ENCODE data around the gene POSTN.

Gene POSTN, protein sequence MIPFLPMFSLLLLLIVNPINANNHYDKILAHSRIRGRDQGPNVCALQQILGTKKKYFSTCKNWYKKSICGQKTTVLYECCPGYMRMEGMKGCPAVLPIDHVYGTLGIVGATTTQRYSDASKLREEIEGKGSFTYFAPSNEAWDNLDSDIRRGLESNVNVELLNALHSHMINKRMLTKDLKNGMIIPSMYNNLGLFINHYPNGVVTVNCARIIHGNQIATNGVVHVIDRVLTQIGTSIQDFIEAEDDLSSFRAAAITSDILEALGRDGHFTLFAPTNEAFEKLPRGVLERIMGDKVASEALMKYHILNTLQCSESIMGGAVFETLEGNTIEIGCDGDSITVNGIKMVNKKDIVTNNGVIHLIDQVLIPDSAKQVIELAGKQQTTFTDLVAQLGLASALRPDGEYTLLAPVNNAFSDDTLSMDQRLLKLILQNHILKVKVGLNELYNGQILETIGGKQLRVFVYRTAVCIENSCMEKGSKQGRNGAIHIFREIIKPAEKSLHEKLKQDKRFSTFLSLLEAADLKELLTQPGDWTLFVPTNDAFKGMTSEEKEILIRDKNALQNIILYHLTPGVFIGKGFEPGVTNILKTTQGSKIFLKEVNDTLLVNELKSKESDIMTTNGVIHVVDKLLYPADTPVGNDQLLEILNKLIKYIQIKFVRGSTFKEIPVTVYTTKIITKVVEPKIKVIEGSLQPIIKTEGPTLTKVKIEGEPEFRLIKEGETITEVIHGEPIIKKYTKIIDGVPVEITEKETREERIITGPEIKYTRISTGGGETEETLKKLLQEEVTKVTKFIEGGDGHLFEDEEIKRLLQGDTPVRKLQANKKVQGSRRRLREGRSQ

GRCh38 chr13:37598597-37598996 lies at the start of gene POSTN:
Gene POSTN, minus strand, starts transcription at chr13:37598768. Its CDS starts 42 bp downstream, at chr13:37598726.
- no peak for DNase-seq (ENCODE audit: low spot score)

- no peak for DNase-seq (ENCODE audit: low spot score)
These were observed 48.6 kb upstream of the POSTN start for GRCh38 chr13:37647031-37647650.

- no peak for DNase-seq (ENCODE audit: low spot score)
These were observed 48.0 kb upstream of the POSTN start for GRCh38 chr13:37646531-37646930.

- DNase-seq (ENCODE audit: low spot score), result no peak
These were observed 46.7 kb upstream of the POSTN start for GRCh38 chr13:37645181-37645740.

GRCh38 chr13:37641391-37641790 lies 42.8 kb upstream of the POSTN start:
- no peak for DNase-seq (ENCODE audit: low spot score)

- peak; percentile 51 for DNase-seq (ENCODE audit: low spot score)
These were observed 41.9 kb upstream of the POSTN start for GRCh38 chr13:37640499-37640898.

GRCh38 chr13:37636701-37637100 lies 38.1 kb upstream of the POSTN start:
- no peak for DNase-seq (ENCODE audit: low spot score)

- no peak for DNase-seq (ENCODE audit: low spot score)
These were observed 33.7 kb upstream of the POSTN start for GRCh38 chr13:37632294-37632693.

DNA sequence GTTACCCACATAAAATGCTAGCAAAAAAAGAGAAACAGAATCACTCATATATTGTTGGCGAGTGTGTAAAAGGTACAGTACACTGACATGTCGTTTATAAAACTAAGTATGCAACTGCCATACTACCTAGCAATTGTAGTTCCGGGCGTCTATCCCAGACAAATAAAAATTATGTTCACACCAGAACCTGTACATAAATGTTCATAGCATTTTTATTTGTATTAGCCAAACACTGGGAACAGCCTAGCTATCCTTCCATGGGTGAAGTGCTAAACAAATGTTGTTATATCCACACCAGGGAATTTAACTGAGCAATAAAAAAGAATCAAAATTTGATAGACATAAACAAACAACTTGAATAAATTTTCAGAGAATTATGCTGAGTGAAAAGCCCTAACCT lies 28.9 kb upstream of the POSTN start:
- DNase-seq (ENCODE audit: low spot score), result no peak

DNA sequence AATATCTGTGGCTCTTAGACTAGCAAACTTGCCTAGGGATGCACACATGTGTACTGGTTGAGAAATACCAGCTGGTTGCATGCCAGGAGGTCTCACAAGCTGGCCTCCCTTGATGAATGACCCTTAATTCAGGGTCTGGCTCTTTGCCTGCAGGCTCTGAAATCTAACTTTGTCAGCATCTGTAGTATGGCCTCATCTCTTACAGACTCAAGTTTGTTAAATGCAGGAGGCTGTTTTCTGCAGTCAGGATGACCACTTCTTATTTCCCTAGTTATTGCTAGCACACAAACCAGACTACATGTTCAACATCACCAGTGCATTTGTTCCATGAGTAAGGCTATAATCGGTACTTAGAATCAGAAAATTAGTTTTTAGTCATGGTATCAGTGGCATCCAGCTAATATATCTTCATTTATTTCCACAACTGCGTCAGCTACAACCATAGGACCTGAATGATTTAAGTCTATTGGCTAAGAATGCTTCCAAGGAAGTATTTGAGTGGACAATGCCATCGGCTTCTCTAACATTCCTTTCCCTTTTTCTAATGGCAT lies 23.3 kb upstream of the POSTN start:
- DNase-seq (ENCODE audit: low spot score), result no peak

DNA sequence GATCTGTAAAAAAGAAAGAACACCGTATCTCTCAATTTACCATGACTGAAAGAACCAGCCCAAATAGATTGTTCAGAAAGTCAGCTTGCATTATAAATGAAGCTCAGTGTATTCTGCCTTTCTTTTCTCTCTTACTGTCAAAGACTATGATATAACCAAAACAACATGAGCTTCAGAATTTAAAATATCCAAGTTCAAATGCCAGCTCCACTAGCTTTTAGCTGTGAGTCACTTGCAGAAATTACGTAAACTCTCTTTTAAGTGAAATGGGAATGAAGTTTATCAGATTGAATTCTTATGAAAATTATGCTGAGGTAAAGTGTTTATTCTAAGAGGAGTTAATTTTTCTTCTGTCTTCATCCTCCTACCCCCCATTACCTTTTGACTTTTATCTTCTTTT lies 20.0 kb upstream of the POSTN start:
- no peak for DNase-seq (ENCODE audit: low spot score)

DNA sequence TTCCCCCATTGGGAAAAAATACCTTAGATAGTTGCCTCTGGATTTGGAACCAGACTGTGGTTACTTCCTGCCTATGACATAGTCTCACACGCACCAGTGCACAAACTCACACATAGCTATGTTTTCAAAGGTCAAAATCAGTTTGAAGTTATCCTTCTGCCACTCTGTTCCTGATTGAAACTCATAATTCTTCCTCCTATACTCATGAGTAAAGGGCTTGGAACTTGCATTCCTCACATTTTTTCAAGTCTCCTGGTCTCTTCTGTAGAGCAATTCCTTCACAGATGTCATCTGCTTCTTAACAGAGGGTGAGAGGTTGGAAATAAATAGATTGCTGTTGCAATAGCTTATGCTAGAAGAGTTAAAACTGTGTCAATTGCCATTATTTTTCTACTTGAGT lies 18.6 kb upstream of the POSTN start:
- no peak for DNase-seq (ENCODE audit: low spot score)

DNA sequence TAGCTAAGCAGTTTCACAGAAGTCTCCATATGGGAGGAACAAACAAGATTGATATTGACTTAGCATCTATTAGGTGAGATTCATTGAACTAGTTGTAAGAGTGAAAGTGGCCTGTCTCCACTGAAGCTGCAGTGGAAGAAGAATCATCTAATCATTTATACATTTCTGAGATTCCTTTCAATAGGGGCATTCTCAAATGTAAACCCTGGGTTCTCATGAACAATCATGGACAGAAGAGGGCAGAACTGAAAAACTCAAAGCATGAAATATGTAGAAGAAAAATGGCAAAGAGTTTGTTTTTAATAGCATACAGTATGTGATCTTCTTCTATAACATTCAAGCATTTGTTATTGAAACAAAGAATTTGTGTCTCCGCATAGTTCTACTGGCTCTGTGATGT lies 17.6 kb upstream of the POSTN start:
- DNase-seq (ENCODE audit: low spot score), result no peak

DNA sequence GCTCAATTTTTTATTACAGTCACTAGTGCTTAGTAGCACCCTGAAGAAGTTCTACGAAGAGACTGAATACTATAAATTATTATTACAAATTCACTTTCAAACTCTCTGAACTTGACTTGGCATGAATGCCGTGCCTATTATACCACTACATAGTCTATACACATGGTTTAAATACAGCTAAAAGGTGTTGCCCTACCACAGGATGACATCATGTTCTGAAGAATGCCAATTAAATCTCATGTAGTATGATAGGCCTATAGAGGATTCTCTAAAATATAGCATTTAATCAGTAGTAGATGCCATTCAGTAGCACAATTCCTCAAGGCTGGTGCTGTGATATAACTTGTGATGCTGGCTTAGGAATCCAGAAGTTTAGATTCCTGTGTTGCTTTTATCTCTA lies 16.7 kb upstream of the POSTN start:
- no peak for DNase-seq (ENCODE audit: low spot score)

GRCh38 chr13:37613638-37614037 lies 15.1 kb upstream of the POSTN start:
- no peak for DNase-seq (ENCODE audit: low spot score)

GRCh38 chr13:37613236-37613635 lies 14.7 kb upstream of the POSTN start:
- DNase-seq (ENCODE audit: low spot score), result no peak

GRCh38 chr13:37608750-37609339 lies 10.3 kb upstream of the POSTN start:
- DNase-seq (ENCODE audit: low spot score), result no peak

DNA sequence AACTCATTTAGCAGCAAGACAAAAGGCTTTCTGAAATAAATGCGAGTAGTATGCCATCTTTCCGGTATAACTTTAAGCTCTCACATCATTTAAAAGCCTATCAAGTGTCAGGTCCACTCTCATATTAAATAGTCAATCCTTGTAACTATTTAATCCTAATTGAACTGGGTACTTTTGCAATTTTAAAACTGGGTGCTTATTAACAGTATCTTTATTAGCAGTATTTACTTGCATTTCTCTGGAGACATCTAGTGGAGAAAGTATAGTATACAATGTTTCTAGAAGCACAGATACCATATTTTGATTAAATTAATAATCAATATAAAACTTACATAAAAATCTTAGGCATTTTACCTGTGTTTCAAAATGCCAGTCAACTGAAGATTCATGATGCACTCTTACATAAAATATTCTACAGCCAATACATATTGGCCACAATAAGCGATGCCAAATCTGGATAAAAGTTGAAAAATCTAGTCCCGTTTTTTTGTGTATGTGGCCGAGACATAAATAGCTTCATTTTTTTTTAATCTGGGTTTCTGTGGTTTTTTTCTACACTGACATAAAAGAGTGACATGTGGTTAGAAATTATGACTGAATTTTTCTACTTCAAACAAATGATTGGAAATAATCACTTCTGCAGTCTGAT lies 4.3 kb upstream of the POSTN start:
- peak; percentile 10 for DNase-seq (ENCODE audit: low spot score)

DNA sequence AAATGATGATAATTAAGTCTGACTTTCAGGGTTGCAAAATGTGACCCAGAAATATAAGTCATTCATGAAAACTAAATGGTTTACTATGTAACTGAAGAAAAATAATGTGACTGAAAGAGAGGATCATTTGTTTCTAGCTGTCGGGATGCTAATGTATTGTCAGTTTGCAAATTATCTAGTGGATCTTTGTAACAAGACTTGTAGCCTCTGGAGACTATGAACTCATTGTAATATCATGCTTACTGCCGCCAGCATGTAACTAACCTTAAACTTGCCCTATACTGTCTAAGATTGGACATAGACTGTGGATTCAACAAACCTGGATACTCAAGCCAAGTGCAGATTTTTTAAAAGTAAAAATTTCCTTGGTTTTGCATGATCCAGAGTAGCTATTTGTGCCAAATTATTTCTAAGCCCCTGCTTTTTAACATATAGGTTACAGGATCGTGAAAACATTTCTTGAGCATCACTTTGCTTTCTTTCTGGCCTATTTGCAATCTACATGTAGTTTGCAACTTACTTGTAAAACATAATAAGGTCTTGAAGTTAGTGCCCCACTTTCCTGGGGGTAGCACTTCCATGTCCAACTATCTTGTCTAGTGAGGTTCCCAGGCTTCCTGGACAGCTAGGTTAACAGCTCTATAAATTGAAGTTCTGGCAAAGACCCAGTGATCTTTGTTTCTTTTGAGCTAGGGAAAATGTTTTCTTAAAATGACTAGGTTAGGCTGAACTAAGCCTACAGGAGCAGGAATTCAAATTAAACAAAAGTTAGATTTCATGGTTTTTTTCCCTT lies 3.3 kb upstream of the POSTN start:
- no peak for DNase-seq (ENCODE audit: low spot score)

DNA sequence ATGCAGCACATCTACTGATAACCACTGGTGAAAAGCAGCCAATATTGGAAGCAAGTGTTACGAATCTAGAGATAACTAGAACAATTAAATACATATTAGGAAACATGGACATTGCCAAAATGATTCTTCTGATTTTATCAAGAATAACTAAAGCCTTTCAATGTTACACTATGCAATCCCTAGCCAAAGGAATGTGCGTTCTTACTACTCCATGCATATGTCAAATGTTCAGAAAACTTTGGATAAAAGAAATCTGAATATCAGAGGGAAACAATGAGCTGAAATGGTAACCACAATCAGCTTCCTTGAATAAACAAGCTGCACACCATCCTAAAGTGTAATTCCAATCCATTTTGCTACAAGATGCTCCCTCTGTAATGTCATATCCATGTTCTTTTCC lies 951 bp upstream of the POSTN start:
- no peak for DNase-seq (ENCODE audit: low spot score)

Data from kidney capillary endothelial cell (primary cell).